ENCODE data around the gene HS3ST3B1.

Gene HS3ST3B1

GRCh38 chr17:14303343-14304221 is 2.7 kb downstream of the HS3ST3B1 start:
- Histone ChIP-seq H3K79me2 (ENCODE audit: low read length) (no peaks in the 10 kb centered on the region), H3K36me3 (replicated peaks; ENCODE audit: insufficient read depth, low read length) (no peaks in the 10 kb centered on the region), H4K20me1 (ENCODE audit: insufficient read depth, low read length) (no peaks in the 10 kb centered on the region), H3K27ac (ENCODE audit: low read length) (no peak overlapping the region), H3F3A (ENCODE audit: insufficient read depth, low read length) (no peaks in the 10 kb centered on the region), H3K4me3 (ENCODE audit: low read length) (no peak overlapping the region), H3K27me3 (replicated peaks; ENCODE audit: insufficient read depth, low read length) (no peaks in the 10 kb centered on the region; the same call in 1 of the 2 replicates), H3K9ac (ENCODE audit: low read length) (no peak overlapping the region), H2AFZ (ENCODE audit: low read length) (no peak overlapping the region), H3K9me3 (replicated peaks; ENCODE audit: insufficient read depth, low read length) (no peaks in the 10 kb centered on the region), H3K4me1 (ENCODE audit: low read length) (no peaks in the 10 kb centered on the region), H3K9me2 (replicated peaks; ENCODE audit: insufficient read depth, low read length) (no peaks in the 10 kb centered on the region), H3K4me2 (ENCODE audit: low read depth, low read length) (no peak overlapping the region)
- TF ChIP-seq EZH2 (optimal IDR thresholded peaks at IDR 0.05; ENCODE audit: low read depth, low read length), result no peak
- TF ChIP-seq, protein P1, sequence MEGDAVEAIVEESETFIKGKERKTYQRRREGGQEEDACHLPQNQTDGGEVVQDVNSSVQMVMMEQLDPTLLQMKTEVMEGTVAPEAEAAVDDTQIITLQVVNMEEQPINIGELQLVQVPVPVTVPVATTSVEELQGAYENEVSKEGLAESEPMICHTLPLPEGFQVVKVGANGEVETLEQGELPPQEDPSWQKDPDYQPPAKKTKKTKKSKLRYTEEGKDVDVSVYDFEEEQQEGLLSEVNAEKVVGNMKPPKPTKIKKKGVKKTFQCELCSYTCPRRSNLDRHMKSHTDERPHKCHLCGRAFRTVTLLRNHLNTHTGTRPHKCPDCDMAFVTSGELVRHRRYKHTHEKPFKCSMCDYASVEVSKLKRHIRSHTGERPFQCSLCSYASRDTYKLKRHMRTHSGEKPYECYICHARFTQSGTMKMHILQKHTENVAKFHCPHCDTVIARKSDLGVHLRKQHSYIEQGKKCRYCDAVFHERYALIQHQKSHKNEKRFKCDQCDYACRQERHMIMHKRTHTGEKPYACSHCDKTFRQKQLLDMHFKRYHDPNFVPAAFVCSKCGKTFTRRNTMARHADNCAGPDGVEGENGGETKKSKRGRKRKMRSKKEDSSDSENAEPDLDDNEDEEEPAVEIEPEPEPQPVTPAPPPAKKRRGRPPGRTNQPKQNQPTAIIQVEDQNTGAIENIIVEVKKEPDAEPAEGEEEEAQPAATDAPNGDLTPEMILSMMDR (IDR thresholded peaks at IDR 0.05; ENCODE audit: low read length), result no peak
- TF ChIP-seq EZH2phosphoT487 (IDR thresholded peaks at IDR 0.05; ENCODE audit: low read length), result no peak
- no peak for DNase-seq

DNA sequence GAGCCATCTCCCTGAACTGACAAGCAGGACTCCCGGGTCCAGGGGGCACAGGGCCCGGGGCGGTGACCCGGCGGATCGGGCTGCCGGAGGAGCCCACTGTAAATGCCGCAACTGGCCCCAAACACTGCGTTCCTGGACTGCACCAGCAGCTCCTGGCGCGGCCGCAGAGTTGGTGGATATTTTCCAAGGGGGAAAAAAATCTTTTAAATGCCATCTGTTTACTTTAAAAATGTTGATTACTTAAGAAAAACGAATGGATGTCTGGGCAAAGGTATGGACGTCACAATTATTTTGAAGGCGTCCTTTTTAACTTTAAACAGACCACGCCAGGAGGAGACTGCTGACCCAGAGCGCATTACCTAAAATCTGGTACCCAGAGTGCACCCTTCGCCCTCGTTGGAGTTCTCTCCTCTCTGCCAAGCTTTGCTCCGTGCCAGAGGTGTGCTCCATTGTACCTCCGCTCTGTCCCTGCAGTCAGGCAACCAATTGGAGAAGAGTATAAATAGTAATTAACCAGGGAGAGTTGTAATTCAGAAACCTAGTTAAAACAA is 3.4 kb downstream of the HS3ST3B1 start:
- H3K4me2 ChIP-seq (ENCODE audit: low read depth, low read length), result no peak overlapping the region

GRCh38 chr17:14304773-14305517 is 4.1 kb downstream of the HS3ST3B1 start:
- H4K20me1 ChIP-seq (ENCODE audit: insufficient read depth, low read length), result no peaks in the 10 kb centered on the region
- no peaks in the 10 kb centered on the region for H3K9me2 ChIP-seq (replicated peaks; ENCODE audit: insufficient read depth, low read length)
- no peaks in the 10 kb centered on the region for H3K9me3 ChIP-seq (replicated peaks; ENCODE audit: insufficient read depth, low read length)
- no peaks in the 10 kb centered on the region for H3K4me1 ChIP-seq (ENCODE audit: low read length)
- DNase-seq, result no peak
- no peaks in the 10 kb centered on the region for H3K27me3 ChIP-seq (replicated peaks; ENCODE audit: insufficient read depth, low read length)
- H2AFZ ChIP-seq (ENCODE audit: low read length), result no peak overlapping the region
- no peak overlapping the region for H3K4me2 ChIP-seq (ENCODE audit: low read depth, low read length)
- no peaks in the 10 kb centered on the region for H3K79me2 ChIP-seq (ENCODE audit: low read length)
- H3K9ac ChIP-seq (ENCODE audit: low read length), result no peak overlapping the region
- H3K36me3 ChIP-seq (replicated peaks; ENCODE audit: insufficient read depth, low read length), result no peaks in the 10 kb centered on the region
- H3K27ac ChIP-seq (ENCODE audit: low read length), result no peak overlapping the region
- TF ChIP-seq, protein P1 (IDR thresholded peaks at IDR 0.05; ENCODE audit: low read length), result no peak
- TF ChIP-seq EZH2 (optimal IDR thresholded peaks at IDR 0.05; ENCODE audit: low read depth, low read length) (no peak), EZH2phosphoT487 (IDR thresholded peaks at IDR 0.05; ENCODE audit: low read length) (no peak)
- no peak overlapping the region for H3K4me3 ChIP-seq (ENCODE audit: low read length)
- no peaks in the 10 kb centered on the region for H3F3A ChIP-seq (ENCODE audit: insufficient read depth, low read length)

More for the DNA sequence above, 3.4 kb downstream of the HS3ST3B1 start:
- Histone ChIP-seq H2AFZ (ENCODE audit: low read length) (no peak overlapping the region), H3K4me3 (ENCODE audit: low read length) (no peak overlapping the region), H3K9me2 (replicated peaks; ENCODE audit: insufficient read depth, low read length) (no peaks in the 10 kb centered on the region), H4K20me1 (ENCODE audit: insufficient read depth, low read length) (no peaks in the 10 kb centered on the region), H3K27ac (ENCODE audit: low read length) (no peak overlapping the region), H3K79me2 (ENCODE audit: low read length) (no peaks in the 10 kb centered on the region), H3K4me1 (ENCODE audit: low read length) (no peaks in the 10 kb centered on the region), H3K27me3 (replicated peaks; ENCODE audit: insufficient read depth, low read length) (no peaks in the 10 kb centered on the region; the same call in 1 of the 2 replicates), H3F3A (ENCODE audit: insufficient read depth, low read length) (no peaks in the 10 kb centered on the region), H3K9me3 (replicated peaks; ENCODE audit: insufficient read depth, low read length) (no peaks in the 10 kb centered on the region), H3K36me3 (replicated peaks; ENCODE audit: insufficient read depth, low read length) (no peaks in the 10 kb centered on the region), H3K9ac (ENCODE audit: low read length) (no peak overlapping the region)
- TF ChIP-seq, protein P1 (IDR thresholded peaks at IDR 0.05; ENCODE audit: low read length), result no peak
- TF ChIP-seq EZH2phosphoT487 (IDR thresholded peaks at IDR 0.05; ENCODE audit: low read length) (no peak), EZH2 (optimal IDR thresholded peaks at IDR 0.05; ENCODE audit: low read depth, low read length) (no peak)
- DNase-seq, result no peak
